ENCODE measurements around the gene PSME2.
A peak's percentile ranks its signal among the peaks of the same experiment; 100 is the strongest.

PSME2 gene

GRCh38 chr14:24132976-24133375, 13.4 kb downstream of the PSME2 start:
- no peak for DNase-seq

- no peak for DNase-seq
Measured at GRCh38 chr14:24132061-24132685, 14.2 kb downstream of the PSME2 start.

GRCh38 chr14:24131549-24131966, 14.9 kb downstream of the PSME2 start:
- no peak for DNase-seq

GRCh38 chr14:24130717-24131548, 15.5 kb downstream of the PSME2 start:
- DNase-seq: no peak

GRCh38 chr14:24130380-24130716, 16.1 kb downstream of the PSME2 start, which contains the start of gene FITM1:
FITM1 (plus strand) TSS chr14:24130659; CDS start chr14:24131564, 905 bp downstream.
- no peak for DNase-seq

GRCh38 chr14:24129410-24129998, 16.9 kb downstream of the PSME2 start:
- DNase-seq: no peak

- no peak for DNase-seq
Measured at GRCh38 chr14:24127673-24128072, 18.7 kb downstream of the PSME2 start.

GRCh38 chr14:24126939-24127338, 19.5 kb downstream of the PSME2 start:
- no peak for DNase-seq

- no peak for DNase-seq
Measured at GRCh38 chr14:24123424-24124417, 22.7 kb downstream of the PSME2 start.

- no peak for DNase-seq
Measured at GRCh38 chr14:24122898-24123297, 23.5 kb downstream of the PSME2 start.

- no peak for DNase-seq
Measured at GRCh38 chr14:24122416-24122815, 24.0 kb downstream of the PSME2 start.

GRCh38 chr14:24121210-24121609, 25.2 kb downstream of the PSME2 start:
- DNase-seq: no peak

- no peak for DNase-seq
Measured at GRCh38 chr14:24119691-24120090, 26.7 kb downstream of the PSME2 start.

- DNase-seq: no peak
Measured at GRCh38 chr14:24117179-24117578, 29.2 kb downstream of the PSME2 start.

- no peak for DNase-seq
Measured at GRCh38 chr14:24116128-24116814, 30.1 kb downstream of the PSME2 start.

GRCh38 chr14:24115422-24116127, 30.8 kb downstream of the PSME2 start:
- no peak for DNase-seq

- peak; percentile 99 for DNase-seq
Measured at GRCh38 chr14:24114532-24115421, 31.6 kb downstream of the PSME2 start, which contains the start of the genes DCAF11 and NRL. DCAF11 (plus strand) TSS chr14:24114777; CDS start chr14:24115595, 818 bp downstream. NRL (minus strand) TSS chr14:24114949; CDS start chr14:24082848, 32,101 bp downstream.

GRCh38 chr14:24113801-24114531, 32.4 kb downstream of the PSME2 start:
- DNase-seq: peak; percentile 87

GRCh38 chr14:24113379-24113800, 33.0 kb downstream of the PSME2 start:
- DNase-seq: no peak
